ENCODE data around the gene FBRS.

GRCh38 chr16:30700971-30701370, 42.7 kb downstream of the FBRS start:
- TF ChIP-seq POLR2AphosphoS5 (IDR thresholded peaks at IDR 0.05; ENCODE audit: low read depth, low read length) (no peak), SIN3A (IDR thresholded peaks at IDR 0.05; ENCODE audit: borderline replicate concordance, insufficient read depth, low read length) (no peak), TAF1 (IDR thresholded peaks at IDR 0.05; ENCODE audit: borderline replicate concordance, insufficient read depth, low read length) (no peak), FOXP2 (optimal IDR thresholded peaks at IDR 0.05; ENCODE audit: borderline replicate concordance, extremely low read depth, extremely low read length, insufficient read depth) (no peak), REST (IDR thresholded peaks at IDR 0.05; ENCODE audit: insufficient read depth in 1 of 2, low read depth in 2 of 2, low read length in 2 of 2) (no peak)
